HG02884 (cell line): ENCODE results near the gene PET117.
"Not testable (repeated sequence)": the region's sequence is repeated elsewhere in the genome, so short reads cannot be mapped to it uniquely, and the experiment has no call there.

ENCODE experiments used
- ATAC-seq: cut with Tn5 transposase; IDR thresholded peaks from one replicate; pipeline ENCODE4 v1.9.1; 2021; ENCODE audit warnings: mild to moderate bottlenecking, moderate library complexity; ENCODE audit not compliant: unreplicated experiment

The PET117 gene

DNA sequence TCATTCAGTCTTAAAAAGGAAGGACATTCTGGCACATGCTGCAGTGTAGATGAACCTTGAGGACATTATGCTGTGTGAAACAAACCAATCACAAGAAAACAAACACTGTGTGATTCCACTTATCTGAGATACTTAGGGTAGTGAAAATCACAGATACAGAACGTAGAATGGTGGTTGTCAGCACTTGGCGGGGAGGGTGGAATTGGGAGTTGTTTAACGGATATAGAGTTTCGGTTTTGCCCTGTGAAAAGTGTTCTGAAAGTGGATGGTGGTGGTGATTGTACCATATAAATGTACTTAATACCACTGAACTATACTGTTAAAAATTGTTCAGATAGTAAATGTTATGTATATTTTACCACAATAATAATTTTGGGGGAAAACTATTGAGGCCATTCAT is 18.4 kb downstream of the PET117 start:
- ATAC-seq = no peak

DNA sequence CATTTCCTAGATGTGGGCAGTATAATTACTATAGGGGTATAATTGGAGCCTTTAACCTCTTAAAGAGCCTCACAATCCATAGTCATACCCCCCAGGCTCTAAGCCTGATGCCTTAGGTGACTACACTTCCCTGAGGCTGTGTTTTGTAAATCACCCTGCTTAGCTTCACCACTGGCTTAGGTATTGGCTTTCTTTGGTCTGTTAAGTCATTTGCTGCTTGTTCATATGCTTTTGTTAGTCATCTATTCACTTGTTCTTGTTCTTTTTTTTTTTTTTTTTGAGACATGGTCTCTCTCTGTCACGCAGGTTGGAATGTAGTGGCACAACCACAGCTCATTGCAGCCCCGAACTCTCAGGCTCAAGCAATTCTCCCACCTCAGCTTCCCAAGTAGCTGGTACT is 26.7 kb downstream of the PET117 start:
- no peak for ATAC-seq

GRCh38 chr20:18165553-18165952 is 27.9 kb downstream of the PET117 start:
- ATAC-seq = no peak

DNA sequence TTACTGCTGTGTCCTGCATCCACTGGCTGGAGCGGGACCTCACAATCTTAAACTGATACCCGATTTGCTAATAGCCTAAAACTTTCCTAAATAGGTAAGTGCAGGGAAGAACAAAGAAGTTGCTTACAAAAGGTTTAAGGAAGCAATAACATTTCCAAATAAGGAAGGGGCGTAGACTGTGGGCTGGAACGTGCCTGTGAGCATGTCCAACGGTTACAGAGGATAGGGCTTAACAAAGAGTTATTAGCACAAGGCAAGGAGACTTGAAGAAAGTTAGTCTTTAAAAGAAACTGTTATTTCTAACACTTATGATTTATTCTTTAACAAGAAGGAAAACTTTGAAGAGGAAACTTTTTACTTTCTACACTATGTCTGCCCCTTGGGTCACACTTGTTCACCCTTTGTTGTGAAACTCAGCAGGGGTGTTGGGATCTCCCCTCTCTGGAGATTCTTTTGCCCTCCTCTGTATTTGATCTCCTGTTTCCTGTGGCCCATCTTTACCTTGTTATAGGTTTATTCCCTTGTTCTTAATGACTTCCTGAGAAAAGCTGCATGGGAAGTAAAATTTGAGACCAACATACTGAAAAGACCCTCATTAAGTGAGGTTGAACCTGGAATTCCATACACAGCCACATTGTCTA is 28.7 kb downstream of the PET117 start:
- ATAC-seq = no peak

- no peak for ATAC-seq
These were observed 29.3 kb downstream of the PET117 start for GRCh38 chr20:18166950-18167349.

DNA sequence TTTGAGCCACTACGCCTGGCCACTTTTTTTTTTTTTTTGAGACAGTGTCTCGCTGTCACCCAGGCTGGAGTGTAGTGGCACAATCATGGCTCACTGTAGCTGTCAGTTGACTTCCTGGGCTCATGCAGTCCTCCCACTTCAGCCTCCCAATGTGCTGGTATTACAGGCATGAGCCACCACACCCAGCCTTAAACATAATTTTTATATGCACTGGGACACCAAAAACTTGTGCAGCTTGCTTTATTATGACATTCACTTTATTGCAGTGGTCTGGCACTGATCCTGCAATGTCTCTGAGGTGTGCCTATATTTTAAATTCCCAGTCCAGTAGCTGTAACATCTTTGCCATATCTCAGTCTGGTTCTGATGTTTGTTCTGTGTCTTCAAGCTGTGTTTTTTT is 34.7 kb downstream of the PET117 start:
- ATAC-seq = no peak

- no peak for ATAC-seq
These were observed 37.4 kb downstream of the PET117 start for GRCh38 chr20:18174906-18175683.

DNA sequence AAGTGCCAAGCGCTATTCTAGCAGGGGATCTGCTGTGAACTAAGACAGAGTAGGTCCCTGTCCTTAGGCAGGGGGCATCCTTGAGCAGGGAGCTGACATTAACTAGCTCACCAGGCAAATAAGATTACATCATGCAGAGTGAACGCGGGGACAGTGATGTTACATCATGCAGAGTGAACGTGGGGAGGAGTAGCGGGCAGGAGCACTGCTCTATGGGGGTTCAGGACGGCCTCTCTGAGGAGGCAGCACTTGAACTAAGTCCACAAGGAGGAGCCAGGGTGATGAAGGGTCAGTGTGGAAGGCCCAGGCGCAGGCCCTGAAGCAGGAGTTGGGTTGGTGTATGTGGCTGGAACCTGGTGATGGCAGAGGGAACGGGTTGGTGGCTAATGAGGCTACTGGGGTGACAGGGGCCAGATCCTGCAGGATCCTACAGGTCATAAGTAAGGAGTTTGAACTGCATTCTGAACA is 38.7 kb downstream of the PET117 start:
- no peak for ATAC-seq

- ATAC-seq = not testable (repeated sequence)
These were observed 42.7 kb downstream of the PET117 start for GRCh38 chr20:18180366-18180765.

DNA sequence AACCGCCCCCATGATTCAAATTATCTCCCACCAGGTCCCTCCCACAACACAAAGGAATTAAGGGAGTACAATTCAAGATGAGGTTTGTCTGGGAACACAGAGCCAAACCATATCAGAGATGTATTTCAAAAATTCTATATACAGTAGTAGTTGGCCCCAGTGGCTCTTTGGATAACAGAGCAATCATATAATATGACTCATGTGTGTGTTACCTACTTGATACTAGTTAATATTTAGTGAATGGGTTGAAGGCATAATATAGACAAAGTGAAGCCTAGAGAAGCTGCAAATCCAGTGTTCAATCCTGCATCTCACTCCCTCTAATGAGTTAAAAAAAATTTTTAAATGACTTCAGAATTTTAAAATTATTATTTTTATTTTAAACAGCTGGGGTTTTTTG is 43.2 kb downstream of the PET117 start:
- ATAC-seq = no peak

- ATAC-seq = no peak
These were observed 49.4 kb downstream of the PET117 start for GRCh38 chr20:18187020-18187419.

GRCh38 chr20:18188434-18188833 is 50.8 kb downstream of the PET117 start:
- no peak for ATAC-seq

DNA sequence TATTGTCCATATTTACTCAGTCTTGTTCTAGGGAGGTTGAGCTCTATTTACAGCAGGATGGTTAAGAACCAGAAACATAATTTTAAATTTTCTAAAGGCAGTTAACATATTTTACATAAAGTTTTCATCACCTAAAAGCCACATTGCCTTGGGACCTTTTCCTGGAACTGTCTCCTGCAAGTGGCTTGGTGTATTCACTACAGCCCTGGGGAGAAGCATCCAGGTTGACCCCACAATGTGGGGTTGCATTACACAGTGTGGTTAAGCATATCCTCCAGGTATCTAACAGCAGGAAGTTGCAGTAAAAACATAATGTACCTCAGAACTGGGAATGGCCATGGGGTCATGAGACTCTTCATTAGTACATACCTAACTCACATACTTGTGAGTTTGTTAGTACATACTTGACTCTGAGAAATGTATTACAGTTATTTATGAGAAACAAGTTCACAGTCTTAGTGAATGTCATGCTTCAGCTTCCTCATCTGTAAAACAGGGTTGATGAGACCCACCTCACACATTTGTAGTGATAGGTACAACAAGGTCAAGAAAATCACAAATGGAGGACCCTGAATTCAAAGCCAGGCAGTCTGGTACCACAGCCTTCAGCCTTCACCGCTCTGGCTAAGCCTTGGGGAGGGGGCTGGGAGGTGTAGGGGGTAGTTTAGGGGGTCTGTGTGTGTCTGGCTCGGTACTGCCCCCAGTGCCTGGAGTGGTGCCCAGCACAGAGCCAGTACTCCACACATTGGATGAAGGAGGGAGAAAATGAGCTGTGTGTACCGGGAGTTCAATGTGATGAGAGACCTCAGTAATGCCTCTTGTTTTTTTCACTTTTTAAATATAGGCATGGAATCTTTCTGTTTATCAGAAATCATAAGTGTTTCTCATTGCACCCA is 52.9 kb downstream of the PET117 start:
- no peak for ATAC-seq

DNA sequence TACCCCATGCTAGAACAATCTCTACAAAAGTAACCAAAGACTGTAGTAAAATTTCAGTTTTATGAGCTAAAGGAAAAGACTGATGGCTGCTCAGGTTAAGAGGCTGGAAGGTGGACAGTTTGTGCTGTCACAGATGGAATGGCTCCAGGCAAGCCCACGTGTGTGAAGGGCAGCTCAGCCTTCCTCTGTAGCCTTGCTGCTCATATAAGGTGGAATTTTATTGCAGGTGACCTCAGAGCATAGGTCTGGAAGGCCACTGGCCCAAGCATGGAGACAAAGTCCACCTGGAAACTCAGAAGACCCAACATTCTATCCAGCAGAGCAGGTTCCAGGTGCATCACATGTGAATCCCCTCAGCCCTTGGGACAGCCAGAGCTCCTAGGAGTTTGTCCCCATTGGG is 53.6 kb downstream of the PET117 start:
- ATAC-seq = no peak
